CD1c-positive myeloid dendritic cell (primary cell): ENCODE results near the gene LIPT1.
"Not testable (repeated sequence)": the region's sequence is repeated elsewhere in the genome, so short reads cannot be mapped to it uniquely, and the experiment has no call there.

Source experiments
- DNase-seq: peaks from one replicate; pipeline ENCODE4 v3.0.0-alpha.2; 2016; ENCODE audit errors: extremely low spot score

Gene LIPT1

DNA sequence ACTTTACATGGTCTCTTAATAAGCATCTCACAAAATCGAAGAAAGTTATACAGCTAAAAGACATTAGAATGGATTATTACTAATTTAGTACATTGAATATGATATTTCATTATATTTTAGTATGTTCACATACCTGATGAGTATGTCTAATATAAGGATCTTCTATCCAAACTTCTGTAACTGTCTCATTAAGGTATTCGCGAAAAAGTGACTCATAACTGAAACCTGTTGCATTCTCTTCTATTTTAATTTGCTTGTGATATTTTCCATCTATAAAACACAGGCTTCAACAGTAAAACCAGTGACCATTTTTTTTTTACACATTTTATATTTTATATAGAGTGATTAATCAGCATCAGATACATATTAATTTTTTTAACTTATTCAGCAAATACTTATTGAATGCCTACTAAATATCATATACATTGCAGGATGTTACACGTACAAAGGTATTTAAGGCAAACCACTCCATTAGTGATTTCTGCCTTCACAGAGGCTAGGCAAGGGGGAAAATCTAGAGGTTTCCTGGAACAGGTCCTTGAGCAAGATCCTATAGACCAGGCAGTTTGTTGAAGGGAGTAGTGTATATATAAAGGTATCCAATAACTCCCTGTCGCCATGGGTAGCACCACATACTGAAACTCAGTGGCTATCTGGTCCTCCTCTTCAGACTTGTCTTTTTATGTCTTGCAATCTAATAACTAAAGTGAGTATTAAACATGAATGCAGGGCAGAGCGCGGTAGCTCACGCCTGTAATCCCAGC is 16.8 kb downstream of the LIPT1 start:
- DNase-seq = no peak

DNA sequence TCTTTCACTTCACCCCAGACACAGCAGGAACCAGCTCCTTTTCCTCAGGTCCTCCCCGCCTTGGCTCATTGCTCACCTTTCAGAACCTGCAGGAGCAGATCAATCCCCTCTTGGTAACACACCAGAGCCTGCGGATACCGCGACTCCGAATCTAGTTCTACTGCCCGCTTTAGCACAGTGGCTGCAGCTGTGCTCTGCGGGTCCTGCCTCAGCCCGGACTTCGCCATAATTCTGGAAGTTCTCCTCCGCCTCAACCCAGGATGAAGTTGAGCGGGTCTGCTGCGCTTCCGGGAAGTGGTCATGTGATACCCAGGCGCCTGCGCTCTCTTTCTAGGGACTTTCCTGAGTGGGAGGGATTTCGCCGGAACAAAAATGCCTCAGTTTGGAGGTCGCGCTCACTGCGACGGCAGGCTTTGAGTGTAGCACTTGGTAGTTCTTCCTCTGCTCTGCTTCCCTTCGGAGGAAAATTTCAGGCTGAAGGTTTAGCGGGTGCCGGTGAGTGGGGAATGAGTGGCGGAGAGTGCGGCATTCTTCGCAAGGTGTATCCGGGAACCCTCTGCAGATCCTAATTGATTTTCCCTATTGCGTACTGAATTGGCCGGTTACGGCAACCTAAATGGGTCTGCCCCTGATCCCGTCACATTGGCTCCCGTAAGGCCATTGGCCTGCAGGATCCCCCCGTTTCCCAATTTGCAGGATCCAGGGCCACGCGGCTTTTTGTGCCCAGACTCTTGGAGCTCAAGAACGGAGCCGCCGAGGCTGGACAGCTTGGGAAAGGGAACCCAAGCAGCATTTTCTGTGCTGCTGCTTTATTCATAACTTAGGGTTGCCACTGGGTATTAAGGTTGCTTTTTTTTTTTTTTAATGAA is 26.2 kb downstream of the LIPT1 start, which contains the start of the genes MITD1 and MRPL30:
TSS of gene MITD1 (minus strand) at position 304 of the 869 bp plus-strand sequence. CDS start at position 227, 77 bp downstream.
TSS of gene MRPL30 (plus strand) at position 430 of the 869 bp plus-strand sequence. CDS start 5,020 bp downstream, outside the sequence.
- DNase-seq = peak; percentile 97

DNA sequence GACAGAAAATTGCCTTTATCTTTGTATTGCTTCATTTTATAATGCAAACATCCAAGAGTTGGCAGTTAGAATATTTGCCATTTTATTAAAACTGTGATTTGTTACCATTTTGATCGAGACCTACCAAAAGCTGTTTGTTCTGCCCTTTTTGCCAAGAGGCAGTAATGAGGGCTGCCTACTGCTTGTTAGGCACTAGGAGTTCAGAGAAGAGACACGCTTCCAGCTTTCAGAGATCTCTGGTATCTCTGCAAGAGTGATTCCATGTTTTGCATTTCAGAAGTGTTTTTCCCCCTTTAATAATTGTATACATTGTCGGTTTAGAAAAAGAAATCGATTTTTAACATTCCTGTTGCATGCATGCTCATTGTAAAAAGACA is 26.8 kb downstream of the LIPT1 start:
- DNase-seq = no peak

DNA sequence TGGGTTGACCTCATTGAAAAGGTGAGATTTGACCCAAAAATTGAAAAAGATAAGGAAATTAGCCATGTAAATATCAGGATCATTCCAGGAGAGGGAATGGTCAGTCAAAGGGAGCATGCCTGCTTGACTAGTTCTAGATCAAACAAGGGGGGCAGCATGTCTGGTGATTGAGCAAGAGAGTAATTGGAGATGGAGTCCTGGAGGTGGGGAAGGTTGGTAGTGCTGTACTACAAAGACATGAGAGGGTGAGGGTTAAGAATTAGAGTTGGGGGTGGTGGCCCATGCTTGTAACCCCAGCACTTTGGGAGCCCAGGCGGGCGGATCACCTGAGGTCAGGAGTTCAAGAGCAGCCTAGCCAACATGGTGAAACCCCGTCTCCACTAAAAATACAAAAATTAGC is 28.3 kb downstream of the LIPT1 start:
- no peak for DNase-seq

DNA sequence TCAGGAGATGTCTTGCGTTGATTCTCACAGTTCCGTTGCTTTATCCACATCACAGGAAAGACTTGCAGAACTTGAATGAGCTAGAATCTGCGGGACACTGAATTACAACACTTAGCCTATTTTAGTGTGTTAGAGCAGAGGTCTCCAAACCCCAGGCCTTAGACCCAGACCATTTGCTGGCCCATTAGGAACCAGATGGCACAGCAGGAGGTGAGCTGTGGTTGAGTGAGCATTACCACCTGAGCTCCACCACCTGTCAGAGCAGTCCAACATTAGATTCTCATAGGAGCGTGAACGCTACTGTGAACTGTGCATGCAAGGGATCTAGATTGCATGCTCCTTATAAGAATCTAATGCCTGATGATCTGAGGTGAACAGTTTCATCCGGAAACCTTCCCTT is 30.0 kb downstream of the LIPT1 start:
- no peak for DNase-seq

DNA sequence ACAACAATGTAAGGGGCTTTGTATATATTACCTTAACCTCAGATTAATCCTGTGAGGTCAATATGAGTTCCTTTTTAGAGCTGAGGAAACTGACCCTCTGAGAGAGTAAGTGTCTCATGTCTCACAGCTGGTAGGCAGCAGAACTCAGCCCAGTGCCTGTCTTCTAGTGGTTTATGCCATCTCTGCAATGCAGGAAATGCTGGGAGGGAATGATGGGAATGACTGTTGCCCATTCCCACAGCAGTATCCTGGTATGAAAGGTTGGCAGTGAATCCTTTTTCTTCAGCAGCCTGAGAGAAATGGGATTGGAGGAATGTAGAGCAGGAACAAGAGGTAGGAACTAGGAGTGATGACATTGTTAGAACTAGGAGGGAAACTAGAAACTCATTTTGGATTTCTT is 32.2 kb downstream of the LIPT1 start:
- DNase-seq = no peak

DNA sequence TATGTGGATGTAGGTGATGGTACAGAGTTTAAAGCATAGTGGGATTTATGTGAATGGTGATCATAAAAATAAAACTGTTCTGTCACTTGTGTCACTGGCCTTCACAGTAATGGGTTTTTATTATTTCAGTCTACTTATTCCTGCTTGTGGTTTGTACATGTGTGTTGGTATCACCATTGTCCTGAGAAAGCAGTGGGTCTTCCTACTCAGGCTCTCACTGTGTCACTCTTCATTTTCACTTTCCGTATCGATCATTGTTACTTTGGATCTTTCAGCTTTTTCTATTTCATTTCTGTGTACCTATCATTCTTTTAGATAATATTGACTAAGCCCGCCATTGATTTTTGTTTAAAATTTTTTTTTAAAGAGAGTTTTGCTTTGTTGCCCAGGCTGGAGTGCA is 33.6 kb downstream of the LIPT1 start:
- no peak for DNase-seq

DNA sequence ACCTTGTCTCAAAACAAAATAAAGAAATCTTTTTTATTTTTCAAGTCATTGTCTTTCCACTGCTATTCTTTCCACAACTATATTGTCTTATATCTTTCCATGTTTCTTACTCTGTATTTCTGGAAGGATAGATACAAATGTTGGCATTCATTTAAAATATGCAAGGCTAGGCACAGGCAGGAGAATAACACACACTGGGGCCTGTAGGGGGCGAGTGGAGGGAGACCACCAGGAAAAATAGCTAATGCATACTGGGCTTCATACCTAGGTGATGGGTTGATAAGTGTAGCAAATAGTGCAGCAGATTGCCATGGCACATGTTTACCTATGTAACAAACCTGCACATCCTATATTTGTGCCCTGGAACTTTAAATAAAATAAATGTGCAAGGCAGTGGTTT is 35.8 kb downstream of the LIPT1 start:
- no peak for DNase-seq

DNA sequence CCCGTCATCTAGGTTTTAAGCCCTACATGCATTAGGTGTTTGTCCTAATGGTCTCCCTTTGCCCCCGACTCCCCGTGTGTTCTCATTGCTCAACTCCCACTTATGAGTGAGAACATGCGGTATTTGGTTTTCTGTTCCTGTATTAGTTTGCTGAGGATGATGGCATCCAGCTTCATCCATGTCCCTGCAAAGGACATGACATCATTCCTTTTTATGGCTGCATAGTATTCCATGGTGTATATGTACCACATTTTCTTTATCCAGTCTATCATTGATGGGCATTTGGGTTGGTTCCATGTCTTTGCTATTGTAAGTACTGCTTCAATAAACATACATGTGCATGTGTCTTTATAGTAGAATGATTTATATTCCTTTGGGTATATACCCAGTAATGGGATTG is 37.6 kb downstream of the LIPT1 start:
- not testable (repeated sequence) for DNase-seq

DNA sequence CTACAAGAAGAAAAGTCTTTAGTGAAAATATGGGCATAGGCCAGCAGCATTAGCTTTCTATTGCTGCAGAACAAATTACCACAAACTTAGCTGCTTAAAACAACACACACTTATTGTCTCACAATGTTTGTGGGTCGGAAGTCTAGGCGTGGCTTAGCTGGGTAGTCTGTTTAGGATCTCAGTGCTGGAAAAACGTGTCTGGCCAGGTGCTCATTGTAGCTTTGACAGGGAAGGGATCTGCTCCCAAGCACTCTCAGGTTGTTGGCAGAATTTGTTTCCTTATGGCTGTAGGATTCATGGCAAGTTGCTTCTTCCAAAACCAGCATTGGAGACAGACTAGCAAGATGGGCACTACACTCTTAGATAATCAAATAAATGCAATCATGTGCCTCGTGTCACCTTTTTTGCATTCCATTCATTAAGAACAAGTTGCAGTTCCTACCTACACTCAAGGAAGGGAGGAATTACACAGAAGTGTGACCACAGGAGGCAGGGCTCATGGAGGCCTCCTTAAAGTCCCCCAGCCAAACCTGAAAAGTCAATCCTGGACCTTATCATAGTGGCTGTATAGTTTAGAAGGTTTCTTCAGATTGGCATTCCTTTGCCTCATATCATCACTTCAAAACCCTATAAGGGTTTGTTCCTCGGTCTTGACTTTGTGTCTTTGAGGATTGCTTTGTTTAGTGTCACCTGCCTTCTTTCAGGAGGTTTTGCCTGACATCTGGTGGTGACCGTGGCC is 43.5 kb downstream of the LIPT1 start:
- no peak for DNase-seq

DNA sequence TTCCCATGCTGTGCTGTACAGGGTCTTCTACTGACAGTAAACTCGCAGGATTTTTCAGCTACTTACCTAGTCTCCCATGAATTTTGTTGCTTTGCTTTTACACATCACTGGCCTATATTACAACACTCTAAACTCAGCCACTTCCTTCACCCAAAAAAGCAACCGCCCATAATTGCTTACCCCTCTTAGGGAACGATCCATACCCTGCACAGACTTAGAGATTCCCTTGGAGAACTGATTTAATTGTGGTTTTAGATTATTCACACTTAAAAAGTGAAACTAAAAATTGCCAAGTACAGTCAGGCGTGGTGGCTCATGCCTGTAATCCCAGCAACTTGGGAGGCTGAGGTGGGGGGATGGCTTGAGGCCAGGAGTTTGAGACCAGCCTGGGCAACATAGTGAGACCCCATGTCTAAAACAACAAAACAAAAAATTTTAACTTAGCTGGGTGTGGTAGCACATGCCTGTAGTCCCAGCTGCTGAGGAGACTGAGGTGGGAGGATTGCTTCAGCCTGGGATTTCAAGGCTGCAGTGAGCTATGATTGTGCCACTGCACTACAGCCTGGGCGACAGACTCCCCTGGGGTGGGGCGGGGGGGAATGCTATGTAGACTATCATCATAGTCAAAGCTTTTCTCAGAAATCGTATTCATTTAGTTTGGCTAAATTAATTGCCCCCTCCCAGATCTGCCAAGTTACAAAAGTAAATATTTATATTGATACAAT is 45.5 kb downstream of the LIPT1 start:
- DNase-seq = no peak

DNA sequence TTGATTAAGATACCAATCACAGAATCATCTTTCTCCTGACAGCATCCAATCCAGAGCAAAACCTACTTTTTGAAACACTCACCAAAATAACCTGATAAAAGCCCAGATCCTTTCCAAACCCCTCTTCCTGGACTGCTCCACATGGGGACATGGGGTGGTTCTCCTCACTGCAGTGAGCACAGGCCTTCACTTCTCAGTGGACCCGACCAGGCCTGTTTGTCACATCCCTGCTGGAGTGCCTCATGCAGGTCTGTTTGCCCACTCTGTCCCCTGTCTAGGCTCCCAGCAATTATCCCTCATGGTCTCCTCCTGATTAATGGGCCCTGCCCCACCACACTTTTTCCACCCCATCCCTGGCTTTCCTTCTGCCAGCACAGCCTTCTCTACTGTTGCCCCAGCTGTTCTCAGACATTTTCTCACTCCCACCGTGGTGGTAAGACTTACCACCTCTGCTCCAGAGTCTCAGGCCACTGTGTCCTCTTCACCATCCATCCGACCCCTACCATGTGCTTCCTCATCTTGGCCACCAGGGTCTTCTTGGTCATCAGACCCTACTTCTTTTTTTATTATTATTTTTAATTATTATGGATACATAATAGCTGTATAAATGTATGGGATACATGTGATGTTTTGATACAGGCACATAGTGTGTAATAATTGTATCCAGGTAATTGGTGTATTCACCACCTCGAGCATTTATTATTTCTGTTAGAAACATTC is 47.4 kb downstream of the LIPT1 start:
- no peak for DNase-seq

DNA sequence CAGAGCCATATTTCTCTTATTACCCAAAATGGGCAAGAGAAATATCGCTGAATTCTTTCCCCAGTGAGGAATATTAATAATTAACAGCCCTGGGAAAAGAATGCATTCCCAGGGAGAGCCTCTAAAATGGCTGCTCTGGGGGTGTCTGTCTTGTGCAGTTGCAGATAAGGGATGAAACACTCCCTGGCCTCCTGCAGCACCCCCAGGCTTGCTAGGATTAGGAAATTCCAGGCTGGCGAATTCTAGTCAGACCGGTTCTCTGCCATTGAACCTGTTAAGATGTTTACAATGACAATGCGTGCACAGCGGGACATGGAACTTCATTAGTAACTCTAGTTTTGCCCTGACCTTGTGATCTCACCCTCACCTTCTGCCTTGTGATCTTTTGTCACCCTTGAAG is 50.7 kb downstream of the LIPT1 start:
- DNase-seq = no peak
